Measurements from ENCODE around the gene VSIG10L2.

Gene VSIG10L2

DNA sequence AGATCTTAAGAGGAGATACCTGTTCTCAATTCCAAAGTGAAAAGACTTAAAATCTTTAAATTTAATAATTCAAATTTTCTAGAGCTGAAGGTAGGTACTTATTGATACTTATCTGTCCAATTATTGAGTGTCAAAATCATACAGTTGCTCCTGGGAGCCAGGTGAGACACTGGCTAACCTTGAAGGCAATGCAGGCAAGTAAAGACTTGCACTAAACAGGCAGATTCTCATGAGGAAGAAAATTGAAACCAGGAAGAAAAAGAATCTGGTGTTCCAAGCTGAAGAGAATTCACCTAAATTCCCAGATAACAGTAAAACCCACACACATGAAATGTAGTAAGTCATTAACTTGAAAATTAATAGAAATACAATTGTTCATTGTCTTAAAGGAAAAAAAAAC, 30.3 kb downstream of the VSIG10L2 start:
- no peak overlapping the region for H3K27ac ChIP-seq
- no peak overlapping the region for H3K9ac ChIP-seq
- TF ChIP-seq, protein P1, sequence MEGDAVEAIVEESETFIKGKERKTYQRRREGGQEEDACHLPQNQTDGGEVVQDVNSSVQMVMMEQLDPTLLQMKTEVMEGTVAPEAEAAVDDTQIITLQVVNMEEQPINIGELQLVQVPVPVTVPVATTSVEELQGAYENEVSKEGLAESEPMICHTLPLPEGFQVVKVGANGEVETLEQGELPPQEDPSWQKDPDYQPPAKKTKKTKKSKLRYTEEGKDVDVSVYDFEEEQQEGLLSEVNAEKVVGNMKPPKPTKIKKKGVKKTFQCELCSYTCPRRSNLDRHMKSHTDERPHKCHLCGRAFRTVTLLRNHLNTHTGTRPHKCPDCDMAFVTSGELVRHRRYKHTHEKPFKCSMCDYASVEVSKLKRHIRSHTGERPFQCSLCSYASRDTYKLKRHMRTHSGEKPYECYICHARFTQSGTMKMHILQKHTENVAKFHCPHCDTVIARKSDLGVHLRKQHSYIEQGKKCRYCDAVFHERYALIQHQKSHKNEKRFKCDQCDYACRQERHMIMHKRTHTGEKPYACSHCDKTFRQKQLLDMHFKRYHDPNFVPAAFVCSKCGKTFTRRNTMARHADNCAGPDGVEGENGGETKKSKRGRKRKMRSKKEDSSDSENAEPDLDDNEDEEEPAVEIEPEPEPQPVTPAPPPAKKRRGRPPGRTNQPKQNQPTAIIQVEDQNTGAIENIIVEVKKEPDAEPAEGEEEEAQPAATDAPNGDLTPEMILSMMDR (conservative IDR thresholded peaks at IDR 0.05; ENCODE audit: low read depth, low read length) = no peak
- H3K4me3 ChIP-seq (IDR thresholded peaks at IDR 0.05; ENCODE audit: insufficient read depth, low read depth, low read length) = no peak overlapping the region
- no peaks in the 10 kb centered on the region for H4K20me1 ChIP-seq (ENCODE audit: insufficient read depth)
- H3K4me2 ChIP-seq = no peak overlapping the region
- H3K79me2 ChIP-seq (ENCODE audit: insufficient read depth, low read depth) = no peaks in the 10 kb centered on the region
- H3K27me3 ChIP-seq (ENCODE audit: insufficient read depth, low read depth) = no peaks in the 10 kb centered on the region
- H3K4me1 ChIP-seq (ENCODE audit: low read depth, poor library complexity, severe bottlenecking) = no peaks in the 10 kb centered on the region
- H3K36me3 ChIP-seq (ENCODE audit: insufficient read depth) = no peaks in the 10 kb centered on the region
- no peak overlapping the region for H2AFZ ChIP-seq (ENCODE audit: low read depth)

DNA sequence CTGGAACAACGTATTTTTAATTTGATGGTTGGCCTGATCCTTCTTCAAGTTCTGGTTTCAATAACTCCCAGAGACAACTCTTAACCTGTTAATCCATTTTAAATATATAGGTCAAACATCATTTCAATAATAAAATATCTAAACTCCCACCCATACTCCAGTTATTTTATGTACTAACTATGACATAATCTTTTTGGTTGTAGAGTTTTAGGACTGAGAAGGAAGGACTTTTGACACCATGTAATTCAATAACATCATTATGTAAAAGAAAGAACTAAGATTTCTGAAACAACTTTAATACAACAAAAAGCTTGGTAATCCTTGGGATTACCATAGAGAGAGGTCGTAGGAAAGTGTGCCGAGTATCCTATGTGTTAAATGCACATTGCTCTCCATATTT, 31.5 kb downstream of the VSIG10L2 start:
- no peaks in the 10 kb centered on the region for H3K36me3 ChIP-seq (ENCODE audit: insufficient read depth)
- no peaks in the 10 kb centered on the region for H3K79me2 ChIP-seq (ENCODE audit: insufficient read depth, low read depth)
- no peak overlapping the region for H3K4me2 ChIP-seq
- H2AFZ ChIP-seq (ENCODE audit: low read depth) = no peak overlapping the region
- no peak overlapping the region for H3K27ac ChIP-seq
- H3K4me3 ChIP-seq (IDR thresholded peaks at IDR 0.05; ENCODE audit: insufficient read depth, low read depth, low read length) = no peak overlapping the region
- TF ChIP-seq, protein P1 (conservative IDR thresholded peaks at IDR 0.05; ENCODE audit: low read depth, low read length) = no peak
- no peaks in the 10 kb centered on the region for H3K4me1 ChIP-seq (ENCODE audit: low read depth, poor library complexity, severe bottlenecking)
- no peaks in the 10 kb centered on the region for H3K27me3 ChIP-seq (ENCODE audit: insufficient read depth, low read depth)
- no peak overlapping the region for H3K9ac ChIP-seq
- no peaks in the 10 kb centered on the region for H4K20me1 ChIP-seq (ENCODE audit: insufficient read depth)

DNA sequence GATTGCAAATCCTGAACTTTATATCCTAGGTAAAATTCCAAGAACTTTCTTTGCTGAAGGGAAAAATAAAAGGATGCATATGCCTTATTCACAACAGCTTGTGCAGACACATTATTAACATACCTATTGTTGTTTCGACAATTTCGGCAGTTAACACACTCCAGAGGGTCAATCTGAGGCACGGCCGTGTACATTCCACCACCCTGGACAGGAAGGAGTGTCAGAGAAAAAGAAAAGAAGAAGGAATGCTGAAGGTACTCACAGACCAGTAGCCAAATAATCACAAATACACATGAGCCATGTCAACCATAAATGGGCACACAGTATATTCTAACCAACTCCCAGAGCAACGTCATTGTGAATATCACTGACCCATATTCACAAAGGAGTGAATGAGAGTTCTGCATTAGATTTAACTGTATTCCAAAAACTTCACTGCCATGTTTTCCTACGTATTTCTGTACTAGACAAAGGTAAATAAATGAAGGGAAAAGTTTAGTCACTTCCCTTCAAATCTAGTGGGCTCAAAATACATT, 32.4 kb downstream of the VSIG10L2 start:
- no peak overlapping the region for H3K4me3 ChIP-seq (IDR thresholded peaks at IDR 0.05; ENCODE audit: insufficient read depth, low read depth, low read length)
- no peaks in the 10 kb centered on the region for H3K27me3 ChIP-seq (ENCODE audit: insufficient read depth, low read depth)
- H2AFZ ChIP-seq (ENCODE audit: low read depth) = no peak overlapping the region
- no peaks in the 10 kb centered on the region for H4K20me1 ChIP-seq (ENCODE audit: insufficient read depth)
- no peak overlapping the region for H3K9ac ChIP-seq
- TF ChIP-seq, protein P1 (conservative IDR thresholded peaks at IDR 0.05; ENCODE audit: low read depth, low read length) = no peak
- H3K4me1 ChIP-seq (ENCODE audit: low read depth, poor library complexity, severe bottlenecking) = no peaks in the 10 kb centered on the region
- H3K4me2 ChIP-seq = no peak overlapping the region
- H3K79me2 ChIP-seq (ENCODE audit: insufficient read depth, low read depth) = no peaks in the 10 kb centered on the region
- no peak overlapping the region for H3K27ac ChIP-seq
- no peaks in the 10 kb centered on the region for H3K36me3 ChIP-seq (ENCODE audit: insufficient read depth)

DNA sequence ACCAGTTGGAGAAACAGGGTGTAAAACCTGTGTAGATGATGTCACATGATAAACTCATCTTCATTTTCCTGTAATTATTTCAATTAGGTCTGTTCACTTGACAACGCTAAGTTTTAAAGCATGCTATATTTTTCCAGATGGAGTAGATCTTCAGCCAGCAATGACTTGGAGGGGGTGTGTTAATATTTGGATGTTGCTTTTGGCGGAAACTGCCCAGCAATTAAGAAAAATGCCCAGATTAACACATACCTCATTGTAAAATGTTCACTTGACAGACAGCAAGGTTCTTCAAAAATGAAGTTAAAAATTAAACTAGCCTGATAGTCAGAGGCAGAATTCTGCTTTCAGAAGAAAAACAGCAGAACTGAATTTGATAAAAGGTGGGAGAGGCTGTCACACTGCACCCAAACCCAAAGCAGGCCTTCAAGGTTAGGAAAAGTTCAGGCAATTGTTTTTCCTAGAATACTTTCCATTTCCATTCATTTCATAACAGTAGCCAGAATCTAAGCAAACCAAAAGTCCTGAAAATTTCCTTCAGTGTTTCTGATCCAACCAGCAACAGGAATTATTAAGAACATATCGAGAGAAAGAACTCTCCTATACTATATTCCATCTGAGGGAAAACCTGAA, 33.0 kb downstream of the VSIG10L2 start:
- no peak overlapping the region for H2AFZ ChIP-seq (ENCODE audit: low read depth)
- no peak overlapping the region for H3K27ac ChIP-seq
- H3K9ac ChIP-seq = no peak overlapping the region

More for the DNA sequence above, 33.0 kb downstream of the VSIG10L2 start:
- H3K79me2 ChIP-seq (ENCODE audit: insufficient read depth, low read depth) = no peaks in the 10 kb centered on the region
- H3K4me1 ChIP-seq (ENCODE audit: low read depth, poor library complexity, severe bottlenecking) = no peaks in the 10 kb centered on the region
- no peaks in the 10 kb centered on the region for H4K20me1 ChIP-seq (ENCODE audit: insufficient read depth)
- no peak overlapping the region for H3K4me2 ChIP-seq
- H3K27me3 ChIP-seq (ENCODE audit: insufficient read depth, low read depth) = no peaks in the 10 kb centered on the region
- H3K4me3 ChIP-seq (IDR thresholded peaks at IDR 0.05; ENCODE audit: insufficient read depth, low read depth, low read length) = no peak overlapping the region
- no peaks in the 10 kb centered on the region for H3K36me3 ChIP-seq (ENCODE audit: insufficient read depth)
- TF ChIP-seq, protein P1 (conservative IDR thresholded peaks at IDR 0.05; ENCODE audit: low read depth, low read length) = no peak
